ENCODE data around the gene NCKAP5. TPM values are rescaled to one million over a fixed set of nuclear protein-coding genes. Genes with fewer than 3 reads are reported as not detected.

The NCKAP5 gene
- polyA plus RNA-seq, 2 donors: 2.2 to 3.0 TPM

DNA sequence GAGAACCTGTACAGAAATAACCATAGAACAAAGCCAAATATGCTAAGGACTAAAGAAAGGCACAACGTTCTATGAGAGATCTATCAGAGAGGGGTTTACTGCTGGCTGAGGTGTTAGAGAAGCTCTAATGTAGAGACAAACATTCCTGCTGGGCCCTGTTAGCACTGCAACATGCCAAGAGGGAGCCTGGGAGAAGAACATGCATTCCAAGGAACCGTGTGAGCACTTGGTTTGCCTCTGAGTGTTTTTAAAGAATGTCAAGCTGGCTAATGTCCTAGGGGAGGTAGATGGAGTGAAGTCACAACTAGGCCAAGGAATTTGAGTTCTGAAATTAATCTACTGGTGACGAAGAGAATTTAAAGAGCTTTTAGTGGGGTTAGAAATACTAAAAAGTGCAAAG lies 514.0 kb downstream of the NCKAP5 start:
- 37 to 42% methylated on average over 3 of the region's 3 CpGs for WGBS, 2 donors
- no peak overlapping the region for H3K27ac ChIP-seq (ENCODE audit: low read depth in 2 of 2, low read length in 1 of 2)

DNA sequence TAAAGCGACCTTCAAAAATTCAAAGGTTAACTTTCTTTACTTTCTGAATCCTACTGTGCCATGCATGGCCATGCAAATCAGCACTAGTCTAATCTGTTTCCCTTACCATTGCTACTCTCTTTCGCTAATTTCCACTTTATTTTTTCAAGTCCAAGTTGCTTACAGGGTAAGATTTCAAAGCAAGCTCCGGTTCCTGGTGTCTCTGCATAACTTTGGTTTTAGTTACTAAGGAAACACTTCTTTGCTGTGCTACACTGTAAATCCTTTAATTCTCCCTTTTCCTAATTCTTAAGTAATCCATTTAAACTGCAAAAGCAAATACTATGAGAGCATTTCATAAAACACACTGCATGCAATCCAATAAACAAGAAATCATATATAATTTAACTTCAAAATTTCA lies 514.7 kb downstream of the NCKAP5 start:
- Histone ChIP-seq H3K27ac (ENCODE audit: low read depth in 2 of 2, low read length in 1 of 2) (no peak overlapping the region), H3K9me3 (ENCODE audit: control insufficient read depth in 2 of 2, insufficient read depth in 1 of 2, low read depth in 1 of 2, low read length in 1 of 2) (no peaks in the 10 kb centered on the region), H3K27me3 (ENCODE audit: control insufficient read depth in 1 of 2, insufficient read depth in 2 of 2, low read length in 2 of 2) (no peaks in the 10 kb centered on the region), H3K4me1 (ENCODE audit: control insufficient read depth in 2 of 2, insufficient read depth in 2 of 2, low read length in 1 of 2) (no peaks in the 10 kb centered on the region), H3K36me3 (ENCODE audit: control insufficient read depth in 2 of 2, insufficient read depth in 2 of 2, low read length in 1 of 2) (no peaks in the 10 kb centered on the region), H3K4me3 (ENCODE audit: low read depth in 1 of 2, low read length in 2 of 2) (no peak overlapping the region)
- WGBS, 2 donors: 58 to 73% methylated on average over 3 of the region's 3 CpGs

More for the DNA sequence above, 514.0 kb downstream of the NCKAP5 start:
- H3K9me3 ChIP-seq (ENCODE audit: control insufficient read depth in 2 of 2, insufficient read depth in 1 of 2, low read depth in 1 of 2, low read length in 1 of 2): no peaks in the 10 kb centered on the region
- H3K27me3 ChIP-seq (ENCODE audit: control insufficient read depth in 1 of 2, insufficient read depth in 2 of 2, low read length in 2 of 2): no peaks in the 10 kb centered on the region
- no peak overlapping the region for H3K4me3 ChIP-seq (ENCODE audit: low read depth in 1 of 2, low read length in 2 of 2)
- no peaks in the 10 kb centered on the region for H3K4me1 ChIP-seq (ENCODE audit: control insufficient read depth in 2 of 2, insufficient read depth in 2 of 2, low read length in 1 of 2)
- H3K36me3 ChIP-seq (ENCODE audit: control insufficient read depth in 2 of 2, insufficient read depth in 2 of 2, low read length in 1 of 2): no peaks in the 10 kb centered on the region

DNA sequence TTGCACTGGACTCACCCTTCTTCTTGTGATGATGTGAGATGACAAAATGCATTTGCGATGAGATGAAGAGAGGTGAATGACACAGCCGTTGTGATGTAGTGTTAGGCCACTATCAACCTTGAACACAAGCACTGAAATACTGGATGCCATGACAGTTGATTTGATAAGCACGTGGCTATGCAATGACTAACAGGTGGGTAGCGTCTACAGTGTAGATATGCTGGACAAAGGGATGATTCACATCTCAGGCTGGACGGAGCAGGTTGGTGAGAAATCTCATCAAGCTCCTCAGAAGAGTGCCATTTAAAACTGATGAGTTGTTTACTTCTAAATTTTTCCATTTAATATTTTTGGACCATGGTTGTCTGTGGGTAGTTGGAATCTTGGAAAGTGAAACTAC lies 522.5 kb downstream of the NCKAP5 start:
- Histone ChIP-seq H3K4me3 (ENCODE audit: low read depth in 1 of 2, low read length in 2 of 2) (no peak overlapping the region), H3K27me3 (ENCODE audit: control insufficient read depth in 1 of 2, insufficient read depth in 2 of 2, low read length in 2 of 2) (no peaks in the 10 kb centered on the region), H3K36me3 (ENCODE audit: control insufficient read depth in 2 of 2, insufficient read depth in 2 of 2, low read length in 1 of 2) (no peaks in the 10 kb centered on the region), H3K4me1 (ENCODE audit: control insufficient read depth in 2 of 2, insufficient read depth in 2 of 2, low read length in 1 of 2) (no peaks in the 10 kb centered on the region), H3K9me3 (ENCODE audit: control insufficient read depth in 2 of 2, insufficient read depth in 1 of 2, low read depth in 1 of 2, low read length in 1 of 2) (no peaks in the 10 kb centered on the region), H3K27ac (ENCODE audit: low read depth in 2 of 2, low read length in 1 of 2) (no peak overlapping the region)
- WGBS, 2 donors: 89 to 93% methylated on average over 5 of the region's 5 CpGs

DNA sequence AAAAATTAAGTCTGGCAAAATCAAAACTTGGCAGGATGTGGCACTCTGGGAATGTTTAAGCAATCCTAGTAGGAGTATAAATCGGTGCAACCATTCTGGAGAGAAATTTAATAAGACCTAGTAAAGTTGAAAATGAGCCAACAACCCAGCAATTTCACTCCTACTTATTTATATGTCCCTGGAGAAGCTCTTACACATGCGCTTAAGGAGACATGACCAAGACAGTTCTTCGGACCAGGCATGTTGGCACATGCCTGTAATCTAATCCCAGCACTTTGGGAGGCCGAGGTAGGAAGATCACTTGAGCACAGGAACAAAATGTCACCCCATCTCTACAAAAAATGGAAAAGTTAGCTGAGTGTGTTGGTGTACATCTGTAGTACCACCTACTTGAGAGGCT lies 523.7 kb downstream of the NCKAP5 start:
- WGBS, 2 donors: 78 to 86% methylated on average over 4 of the region's 4 CpGs
- Histone ChIP-seq H3K27me3 (ENCODE audit: control insufficient read depth in 1 of 2, insufficient read depth in 2 of 2, low read length in 2 of 2) (no peaks in the 10 kb centered on the region), H3K36me3 (ENCODE audit: control insufficient read depth in 2 of 2, insufficient read depth in 2 of 2, low read length in 1 of 2) (no peaks in the 10 kb centered on the region), H3K9me3 (ENCODE audit: control insufficient read depth in 2 of 2, insufficient read depth in 1 of 2, low read depth in 1 of 2, low read length in 1 of 2) (no peaks in the 10 kb centered on the region), H3K27ac (ENCODE audit: low read depth in 2 of 2, low read length in 1 of 2) (no peak overlapping the region), H3K4me3 (ENCODE audit: low read depth in 1 of 2, low read length in 2 of 2) (no peak overlapping the region), H3K4me1 (ENCODE audit: control insufficient read depth in 2 of 2, insufficient read depth in 2 of 2, low read length in 1 of 2) (no peaks in the 10 kb centered on the region)

- Histone ChIP-seq H3K9me3 (ENCODE audit: control insufficient read depth in 2 of 2, insufficient read depth in 1 of 2, low read depth in 1 of 2, low read length in 1 of 2) (no peaks in the 10 kb centered on the region), H3K4me3 (ENCODE audit: low read depth in 1 of 2, low read length in 2 of 2) (no peak overlapping the region), H3K36me3 (ENCODE audit: control insufficient read depth in 2 of 2, insufficient read depth in 2 of 2, low read length in 1 of 2) (no peaks in the 10 kb centered on the region), H3K27me3 (ENCODE audit: control insufficient read depth in 1 of 2, insufficient read depth in 2 of 2, low read length in 2 of 2) (no peaks in the 10 kb centered on the region), H3K4me1 (ENCODE audit: control insufficient read depth in 2 of 2, insufficient read depth in 2 of 2, low read length in 1 of 2) (no peaks in the 10 kb centered on the region), H3K27ac (ENCODE audit: low read depth in 2 of 2, low read length in 1 of 2) (no peak overlapping the region)
- 89 to 91% methylated on average over 4 of the region's 4 CpGs for WGBS, 2 donors
Measured at GRCh38 chr2:133040170-133040569, 528.1 kb downstream of the NCKAP5 start.

DNA sequence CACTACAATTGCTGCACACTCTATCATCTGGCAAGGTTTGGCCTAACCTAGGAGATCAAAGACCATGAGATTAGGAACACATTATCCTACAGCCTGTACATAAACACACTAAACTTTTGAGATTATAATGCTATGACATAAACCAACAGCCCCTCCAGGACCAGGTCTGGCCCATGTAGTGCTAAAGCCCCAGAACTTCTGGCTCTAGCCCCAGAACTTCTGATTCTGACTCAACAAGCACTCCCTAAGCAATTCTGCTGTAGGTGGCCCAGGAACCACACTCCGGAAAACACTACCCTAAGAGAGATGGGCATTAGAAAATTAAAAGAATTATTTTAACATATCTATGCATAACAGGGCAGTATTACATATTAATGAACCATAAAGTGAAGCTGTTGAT lies 528.7 kb downstream of the NCKAP5 start:
- Histone ChIP-seq H3K27me3 (ENCODE audit: control insufficient read depth in 1 of 2, insufficient read depth in 2 of 2, low read length in 2 of 2) (no peaks in the 10 kb centered on the region), H3K27ac (ENCODE audit: low read depth in 2 of 2, low read length in 1 of 2) (no peak overlapping the region), H3K4me1 (ENCODE audit: control insufficient read depth in 2 of 2, insufficient read depth in 2 of 2, low read length in 1 of 2) (no peaks in the 10 kb centered on the region), H3K36me3 (ENCODE audit: control insufficient read depth in 2 of 2, insufficient read depth in 2 of 2, low read length in 1 of 2) (no peaks in the 10 kb centered on the region), H3K9me3 (ENCODE audit: control insufficient read depth in 2 of 2, insufficient read depth in 1 of 2, low read depth in 1 of 2, low read length in 1 of 2) (no peaks in the 10 kb centered on the region), H3K4me3 (ENCODE audit: low read depth in 1 of 2, low read length in 2 of 2) (no peak overlapping the region)
- WGBS, 2 donors: 58 to 71% methylated on average over 1 of the region's 1 CpG

DNA sequence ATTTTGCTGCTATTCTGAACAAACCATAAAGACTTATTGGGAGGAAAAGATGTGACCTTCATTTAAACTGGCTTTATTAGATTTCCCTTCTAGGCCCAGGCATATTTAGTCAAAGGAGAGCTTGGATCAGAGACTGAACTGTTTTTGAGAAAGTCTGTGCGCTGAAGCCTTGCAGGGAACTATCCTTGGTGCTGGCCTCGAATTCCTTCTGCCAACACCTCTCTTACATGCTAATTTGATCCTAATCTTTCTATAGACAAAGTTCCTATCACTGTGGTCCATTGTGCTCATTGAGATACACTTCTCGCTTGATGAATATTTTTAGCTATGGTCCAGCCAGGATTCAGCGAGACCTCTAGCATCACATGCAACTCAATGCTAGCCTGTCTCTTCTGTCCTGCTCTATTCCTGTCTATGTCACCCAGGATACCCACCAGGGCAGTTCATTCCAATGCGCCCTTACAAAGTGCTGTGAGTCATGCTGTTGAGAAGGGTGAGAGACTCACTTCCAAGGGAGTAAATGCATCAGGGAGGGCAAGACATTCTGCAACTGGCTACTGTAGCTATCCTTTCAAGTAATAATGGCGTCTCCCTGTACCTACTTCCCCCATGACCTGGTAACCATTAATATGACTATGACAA lies 541.6 kb downstream of the NCKAP5 start:
- Histone ChIP-seq H3K4me3 (ENCODE audit: low read depth in 1 of 2, low read length in 2 of 2) (no peak overlapping the region), H3K36me3 (ENCODE audit: control insufficient read depth in 2 of 2, insufficient read depth in 2 of 2, low read length in 1 of 2) (no peaks in the 10 kb centered on the region), H3K27me3 (ENCODE audit: control insufficient read depth in 1 of 2, insufficient read depth in 2 of 2, low read length in 2 of 2) (no peaks in the 10 kb centered on the region), H3K9me3 (ENCODE audit: control insufficient read depth in 2 of 2, insufficient read depth in 1 of 2, low read depth in 1 of 2, low read length in 1 of 2) (no peaks in the 10 kb centered on the region), H3K4me1 (ENCODE audit: control insufficient read depth in 2 of 2, insufficient read depth in 2 of 2, low read length in 1 of 2) (no peaks in the 10 kb centered on the region), H3K27ac (ENCODE audit: low read depth in 2 of 2, low read length in 1 of 2) (no peak overlapping the region)
- 53 to 75% methylated on average over 6 of the region's 6 CpGs for WGBS, 2 donors

- Histone ChIP-seq H3K27me3 (ENCODE audit: control insufficient read depth in 1 of 2, insufficient read depth in 2 of 2, low read length in 2 of 2) (no peaks in the 10 kb centered on the region), H3K4me3 (ENCODE audit: low read depth in 1 of 2, low read length in 2 of 2) (no peak overlapping the region), H3K27ac (ENCODE audit: low read depth in 2 of 2, low read length in 1 of 2) (no peak overlapping the region), H3K4me1 (ENCODE audit: control insufficient read depth in 2 of 2, insufficient read depth in 2 of 2, low read length in 1 of 2) (no peaks in the 10 kb centered on the region), H3K9me3 (ENCODE audit: control insufficient read depth in 2 of 2, insufficient read depth in 1 of 2, low read depth in 1 of 2, low read length in 1 of 2) (no peaks in the 10 kb centered on the region), H3K36me3 (ENCODE audit: control insufficient read depth in 2 of 2, insufficient read depth in 2 of 2, low read length in 1 of 2) (no peaks in the 10 kb centered on the region)
- 57 to 79% methylated on average over 3 of the region's 3 CpGs for WGBS, 2 donors
Measured at GRCh38 chr2:133025004-133025403, 543.3 kb downstream of the NCKAP5 start.

DNA sequence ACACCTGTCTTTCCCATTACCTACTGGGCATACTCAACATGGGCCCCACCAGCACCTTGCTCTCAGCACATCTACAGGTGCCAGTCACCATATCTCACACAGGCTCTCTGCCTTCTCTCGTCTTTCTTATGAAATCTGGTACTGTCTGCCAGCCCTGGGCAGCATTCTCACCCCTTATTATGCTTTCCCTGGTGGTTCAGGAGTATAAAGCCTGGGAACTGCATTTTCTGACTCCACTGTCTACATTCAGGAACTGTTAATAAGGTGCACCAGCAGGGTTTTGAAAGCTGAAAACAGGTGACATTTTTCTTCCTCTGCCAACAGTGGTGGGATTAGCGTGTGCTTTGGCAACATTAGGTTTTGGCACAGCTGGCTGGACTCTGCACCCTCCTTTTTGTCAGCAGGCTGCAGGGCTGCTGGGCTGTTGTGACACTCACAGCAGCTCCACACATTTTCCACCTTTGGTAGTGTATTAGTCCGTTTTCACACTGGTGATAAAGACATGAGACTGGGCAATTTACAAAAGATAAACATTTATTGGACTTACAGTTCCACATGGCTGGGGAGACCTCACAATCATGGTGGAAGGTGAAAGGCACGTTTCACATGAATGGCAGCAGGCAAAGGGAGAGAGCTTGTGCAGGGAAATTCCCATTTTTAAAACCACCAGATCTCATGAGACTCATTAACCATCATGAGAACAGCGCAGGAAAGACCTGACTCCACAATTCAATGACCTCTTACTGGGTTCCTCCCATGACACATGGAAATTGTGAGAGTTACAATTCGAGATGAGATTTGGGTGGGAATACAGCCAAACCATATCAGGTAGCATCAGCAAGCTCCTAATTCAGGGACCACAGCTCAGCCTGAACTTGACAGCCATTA lies 555.2 kb downstream of the NCKAP5 start:
- Histone ChIP-seq H3K9me3 (ENCODE audit: control insufficient read depth in 2 of 2, insufficient read depth in 1 of 2, low read depth in 1 of 2, low read length in 1 of 2) (no peaks in the 10 kb centered on the region), H3K27me3 (ENCODE audit: control insufficient read depth in 1 of 2, insufficient read depth in 2 of 2, low read length in 2 of 2) (no peaks in the 10 kb centered on the region), H3K4me1 (ENCODE audit: control insufficient read depth in 2 of 2, insufficient read depth in 2 of 2, low read length in 1 of 2) (no peaks in the 10 kb centered on the region), H3K4me3 (ENCODE audit: low read depth in 1 of 2, low read length in 2 of 2) (no peak overlapping the region), H3K27ac (ENCODE audit: low read depth in 2 of 2, low read length in 1 of 2) (no peak overlapping the region), H3K36me3 (ENCODE audit: control insufficient read depth in 2 of 2, insufficient read depth in 2 of 2, low read length in 1 of 2) (no peaks in the 10 kb centered on the region)
- WGBS, 2 donors: 55 to 61% methylated on average over 6 of the region's 6 CpGs

GRCh38 chr2:133004623-133005022 lies 563.6 kb downstream of the NCKAP5 start:
- Histone ChIP-seq H3K27ac (ENCODE audit: low read depth in 2 of 2, low read length in 1 of 2) (no peak overlapping the region), H3K4me1 (ENCODE audit: control insufficient read depth in 2 of 2, insufficient read depth in 2 of 2, low read length in 1 of 2) (no peaks in the 10 kb centered on the region), H3K9me3 (ENCODE audit: control insufficient read depth in 2 of 2, insufficient read depth in 1 of 2, low read depth in 1 of 2, low read length in 1 of 2) (peaks cover 0 to 3% of the 10 kb centered on the region in 2 donors), H3K36me3 (ENCODE audit: control insufficient read depth in 2 of 2, insufficient read depth in 2 of 2, low read length in 1 of 2) (no peaks in the 10 kb centered on the region), H3K27me3 (ENCODE audit: control insufficient read depth in 1 of 2, insufficient read depth in 2 of 2, low read length in 2 of 2) (no peaks in the 10 kb centered on the region), H3K4me3 (ENCODE audit: low read depth in 1 of 2, low read length in 2 of 2) (no peak overlapping the region)
- WGBS, 2 donors: 88 to 94% methylated on average over 5 of the region's 5 CpGs

Measured in esophagus (tissue), 2 donors.